ENCODE measurements around the gene PPP4R3A.

The PPP4R3A gene

GRCh38 chr14:91464615-91465205 lies 45.4 kb downstream of the PPP4R3A start:
- no peak overlapping the region for H3K4me3 ChIP-seq (ENCODE audit: low read depth, low read length)
- DNase-seq (ENCODE audit: low read depth): no peak
- TF ChIP-seq CTCF (IDR thresholded peaks at IDR 0.05; ENCODE audit: insufficient read depth, low read depth, low read length, missing control alignments): no peak

GRCh38 chr14:91458612-91459011 lies 51.5 kb downstream of the PPP4R3A start:
- no peak for TF ChIP-seq CTCF (IDR thresholded peaks at IDR 0.05; ENCODE audit: insufficient read depth, low read depth, low read length, missing control alignments)
- no peak overlapping the region for H3K4me3 ChIP-seq (ENCODE audit: low read depth, low read length)
- DNase-seq (ENCODE audit: low read depth): no peak

- no peak for TF ChIP-seq CTCF (IDR thresholded peaks at IDR 0.05; ENCODE audit: insufficient read depth, low read depth, low read length, missing control alignments)
- no peak for DNase-seq (ENCODE audit: low read depth)
These were observed 53.8 kb downstream of the PPP4R3A start for GRCh38 chr14:91456283-91456682.

GRCh38 chr14:91454580-91454979 lies 55.5 kb downstream of the PPP4R3A start:
- H3K4me3 ChIP-seq (ENCODE audit: low read depth, low read length): no peak overlapping the region
- no peak for TF ChIP-seq CTCF (IDR thresholded peaks at IDR 0.05; ENCODE audit: insufficient read depth, low read depth, low read length, missing control alignments)
- no peak for DNase-seq (ENCODE audit: low read depth)

More at GRCh38 chr14:91456283-91456682, 53.8 kb downstream of the PPP4R3A start:
- no peak overlapping the region for H3K4me3 ChIP-seq (ENCODE audit: low read depth, low read length)

GRCh38 chr14:91454155-91454554 lies 56.0 kb downstream of the PPP4R3A start:
- DNase-seq (ENCODE audit: low read depth): no peak
- no peak overlapping the region for H3K4me3 ChIP-seq (ENCODE audit: low read depth, low read length)
- TF ChIP-seq CTCF (IDR thresholded peaks at IDR 0.05; ENCODE audit: insufficient read depth, low read depth, low read length, missing control alignments): no peak

- no peak overlapping the region for H3K4me3 ChIP-seq (ENCODE audit: low read depth, low read length)
- DNase-seq (ENCODE audit: low read depth): no peak
- no peak for TF ChIP-seq CTCF (IDR thresholded peaks at IDR 0.05; ENCODE audit: insufficient read depth, low read depth, low read length, missing control alignments)
These were observed 56.4 kb downstream of the PPP4R3A start for GRCh38 chr14:91453744-91454143.

All from GM12865 (cell line).